ENCODE results near the gene NRG2. TPM values are rescaled to one million over a fixed set of nuclear protein-coding genes. Genes with fewer than 3 reads are reported as not detected.

NRG2 gene
- total and polyA plus RNA-seq, 7 experiments from 2014 or later = 0.05 to 0.22 (median 0.12) TPM; not detected in 3

GRCh38 chr5:139839918-139840317 lies 203.2 kb downstream of the NRG2 start:
- H3K9me3 ChIP-seq (ENCODE audit: control insufficient read depth in 2 of 3, low read length in 3 of 3) = no peaks in the 10 kb centered on the region
- Mint-ChIP-seq H3K4me3 (no peak overlapping the region), H3K36me3 (peaks cover 0 to 4% (median 0%) of the 10 kb centered on the region in 5 donors), H3K27me3 (peaks cover 17 to 32% (median 29%) of the 10 kb centered on the region in 5 donors), H3K27ac (no peak overlapping the region), H3K9me3 (peaks cover 0 to 2% (median 0%) of the 10 kb centered on the region in 11 donors), H3K4me1 (peaks cover 0 to 3% (median 3%) of the 10 kb centered on the region in 7 donors)
- no peak for DNase-seq
- POLR2A ChIA-PET = interaction anchor here (0.6 kb wide), 1 partner anchor 47 kb away, joined by 3 read pairs; no protein-coding TSS in a partner anchor
- no peak for ATAC-seq
- no peaks in the 10 kb centered on the region for H3K36me3 ChIP-seq (ENCODE audit: control insufficient read depth in 2 of 3, insufficient read depth in 3 of 3, low read length in 3 of 3)
- CTCF ChIA-PET = no interaction called here
- no peak overlapping the region for H3K4me3 ChIP-seq (ENCODE audit: low read length)
- no peaks in the 10 kb centered on the region for H3K27me3 ChIP-seq (ENCODE audit: control insufficient read depth in 2 of 2, insufficient read depth in 2 of 2, low read length in 2 of 2)
- intact Hi-C loops (cut with micrococcal nuclease) = loop anchor here (10.0 kb wide), 4 partner anchors 125 to 545 kb away; partner anchors contain the start of gene MATR3 (in 1 of the 2)
- no peaks in the 10 kb centered on the region for H3K4me1 ChIP-seq (ENCODE audit: control insufficient read depth in 2 of 2, insufficient read depth in 2 of 2, low read length in 2 of 2)
- H3K27ac ChIP-seq (ENCODE audit: low read depth, low read length) = no peak overlapping the region

- no peak for DNase-seq
- Histone ChIP-seq H3K4me1 (ENCODE audit: control insufficient read depth in 2 of 2, insufficient read depth in 2 of 2, low read length in 2 of 2) (no peaks in the 10 kb centered on the region), H3K9me3 (ENCODE audit: control insufficient read depth in 2 of 3, low read length in 3 of 3) (no peaks in the 10 kb centered on the region), H3K36me3 (ENCODE audit: control insufficient read depth in 2 of 3, insufficient read depth in 3 of 3, low read length in 3 of 3) (no peaks in the 10 kb centered on the region), H3K27ac (ENCODE audit: low read depth, low read length) (no peak overlapping the region), H3K27me3 (ENCODE audit: control insufficient read depth in 2 of 2, insufficient read depth in 2 of 2, low read length in 2 of 2) (no peaks in the 10 kb centered on the region), H3K4me3 (ENCODE audit: low read length) (no peak overlapping the region)
- peaks cover 19 to 34% (median 24%) of the 10 kb centered on the region in 5 donors for H3K27me3 Mint-ChIP-seq
- ATAC-seq = no peak
- H3K36me3 Mint-ChIP-seq = peaks cover 0 to 4% (median 0%) of the 10 kb centered on the region in 5 donors
- peaks cover 0 to 2% (median 0%) of the 10 kb centered on the region in 11 donors for H3K9me3 Mint-ChIP-seq
- H3K4me3 Mint-ChIP-seq = no peak overlapping the region
- CTCF ChIA-PET = no interaction called here
- POLR2A ChIA-PET = interaction anchor here (0.6 kb wide), 1 partner anchor 46 kb away, joined by 3 read pairs; no protein-coding TSS in a partner anchor
- H3K4me1 Mint-ChIP-seq = peaks cover 0 to under 1% (median 0%) of the 10 kb centered on the region in 7 donors
- intact Hi-C loops (cut with micrococcal nuclease) = no loop called here
- peak overlapping the region in 1 of 9 donors; percentile 10 for H3K27ac Mint-ChIP-seq
Measured at GRCh38 chr5:139839232-139839815, 203.8 kb downstream of the NRG2 start.

- DNase-seq (no peak), ATAC-seq (no peak)
- H3K4me1 ChIP-seq (ENCODE audit: control insufficient read depth in 2 of 2, insufficient read depth in 2 of 2, low read length in 2 of 2) = no peaks in the 10 kb centered on the region
- ChIA-PET CTCF (no interaction called here), POLR2A (no interaction called here)
- H3K36me3 ChIP-seq (ENCODE audit: control insufficient read depth in 2 of 3, insufficient read depth in 3 of 3, low read length in 3 of 3) = no peaks in the 10 kb centered on the region
- H3K4me3 ChIP-seq (ENCODE audit: low read length) = no peak overlapping the region
- H3K9me3 ChIP-seq (ENCODE audit: control insufficient read depth in 2 of 3, low read length in 3 of 3) = no peaks in the 10 kb centered on the region
- Mint-ChIP-seq H3K27ac (no peak overlapping the region), H3K4me1 (no peaks in the 10 kb centered on the region), H3K4me3 (no peak overlapping the region), H3K9me3 (peaks cover 0 to 2% (median 0%) of the 10 kb centered on the region in 11 donors), H3K27me3 (peaks cover 18 to 32% (median 25%) of the 10 kb centered on the region in 5 donors), H3K36me3 (peaks cover 0 to 4% (median 0%) of the 10 kb centered on the region in 5 donors)
- no peaks in the 10 kb centered on the region for H3K27me3 ChIP-seq (ENCODE audit: control insufficient read depth in 2 of 2, insufficient read depth in 2 of 2, low read length in 2 of 2)
- intact Hi-C loops (cut with micrococcal nuclease) = no loop called here
- no peak overlapping the region for H3K27ac ChIP-seq (ENCODE audit: low read depth, low read length)
Measured at GRCh38 chr5:139838381-139839197, 204.5 kb downstream of the NRG2 start.

GRCh38 chr5:139837711-139838380 lies 205.3 kb downstream of the NRG2 start:
- Mint-ChIP-seq H3K9me3 (peaks cover 0 to 2% (median 0%) of the 10 kb centered on the region in 11 donors), H3K27me3 (peaks cover 18 to 28% (median 24%) of the 10 kb centered on the region in 5 donors), H3K4me1 (no peaks in the 10 kb centered on the region), H3K36me3 (peaks cover 0 to 4% (median 0%) of the 10 kb centered on the region in 5 donors), H3K4me3 (no peak overlapping the region), H3K27ac (no peak overlapping the region)
- DNase-seq (no peak), ATAC-seq (peak; percentile 8)
- no peak overlapping the region for H3K4me3 ChIP-seq (ENCODE audit: low read length)
- H3K9me3 ChIP-seq (ENCODE audit: control insufficient read depth in 2 of 3, low read length in 3 of 3) = no peaks in the 10 kb centered on the region
- H3K36me3 ChIP-seq (ENCODE audit: control insufficient read depth in 2 of 3, insufficient read depth in 3 of 3, low read length in 3 of 3) = no peaks in the 10 kb centered on the region
- intact Hi-C loops (cut with micrococcal nuclease) = no loop called here
- ChIA-PET CTCF (no interaction called here), POLR2A (no interaction called here)
- H3K27me3 ChIP-seq (ENCODE audit: control insufficient read depth in 2 of 2, insufficient read depth in 2 of 2, low read length in 2 of 2) = no peaks in the 10 kb centered on the region
- no peaks in the 10 kb centered on the region for H3K4me1 ChIP-seq (ENCODE audit: control insufficient read depth in 2 of 2, insufficient read depth in 2 of 2, low read length in 2 of 2)
- H3K27ac ChIP-seq (ENCODE audit: low read depth, low read length) = no peak overlapping the region

GRCh38 chr5:139836469-139837208 lies 206.5 kb downstream of the NRG2 start:
- peak overlapping the region in 1 of 10 donors; percentile 18 for H3K4me3 Mint-ChIP-seq
- DNase-seq = no peak
- Histone ChIP-seq H3K27me3 (ENCODE audit: control insufficient read depth in 2 of 2, insufficient read depth in 2 of 2, low read length in 2 of 2) (no peaks in the 10 kb centered on the region), H3K9me3 (ENCODE audit: control insufficient read depth in 2 of 3, low read length in 3 of 3) (no peaks in the 10 kb centered on the region), H3K4me1 (ENCODE audit: control insufficient read depth in 2 of 2, insufficient read depth in 2 of 2, low read length in 2 of 2) (no peaks in the 10 kb centered on the region), H3K4me3 (ENCODE audit: low read length) (no peak overlapping the region), H3K27ac (ENCODE audit: low read depth, low read length) (no peak overlapping the region), H3K36me3 (ENCODE audit: control insufficient read depth in 2 of 3, insufficient read depth in 3 of 3, low read length in 3 of 3) (no peaks in the 10 kb centered on the region)
- peaks cover 0 to 2% (median 0%) of the 10 kb centered on the region in 11 donors for H3K9me3 Mint-ChIP-seq
- ChIA-PET POLR2A (no interaction called here), CTCF (no interaction called here)
- intact Hi-C loops (cut with micrococcal nuclease) = no loop called here
- peaks cover 13 to 32% (median 22%) of the 10 kb centered on the region in 5 donors for H3K27me3 Mint-ChIP-seq
- H3K4me1 Mint-ChIP-seq = no peaks in the 10 kb centered on the region
- peaks cover 0 to 4% (median 0%) of the 10 kb centered on the region in 5 donors for H3K36me3 Mint-ChIP-seq
- no peak for ATAC-seq
- H3K27ac Mint-ChIP-seq = peak overlapping the region in 1 of 9 donors; percentile 6

- ChIA-PET CTCF (no interaction called here), POLR2A (no interaction called here)
- DNase-seq = no peak
- H3K4me1 ChIP-seq (ENCODE audit: control insufficient read depth in 2 of 2, insufficient read depth in 2 of 2, low read length in 2 of 2) = no peaks in the 10 kb centered on the region
- no peaks in the 10 kb centered on the region for H3K36me3 ChIP-seq (ENCODE audit: control insufficient read depth in 2 of 3, insufficient read depth in 3 of 3, low read length in 3 of 3)
- Mint-ChIP-seq H3K4me3 (no peak overlapping the region), H3K27me3 (peaks cover 18 to 32% (median 22%) of the 10 kb centered on the region in 5 donors), H3K9me3 (peaks cover 0 to 2% (median 0%) of the 10 kb centered on the region in 11 donors), H3K27ac (no peak overlapping the region), H3K4me1 (no peaks in the 10 kb centered on the region), H3K36me3 (peaks cover 0 to 4% (median 0%) of the 10 kb centered on the region in 5 donors)
- intact Hi-C loops (cut with micrococcal nuclease) = no loop called here
- H3K27me3 ChIP-seq (ENCODE audit: control insufficient read depth in 2 of 2, insufficient read depth in 2 of 2, low read length in 2 of 2) = no peaks in the 10 kb centered on the region
- ATAC-seq = no peak
- no peaks in the 10 kb centered on the region for H3K9me3 ChIP-seq (ENCODE audit: control insufficient read depth in 2 of 3, low read length in 3 of 3)
- H3K4me3 ChIP-seq (ENCODE audit: low read length) = no peak overlapping the region
- H3K27ac ChIP-seq (ENCODE audit: low read depth, low read length) = no peak overlapping the region
Measured at GRCh38 chr5:139835656-139836055, 207.4 kb downstream of the NRG2 start.
